Measurements from ENCODE around the gene DSCAM.

Gene DSCAM

GRCh38 chr21:40425981-40426380, 421.0 kb downstream of the DSCAM start:
- DNase-seq = no peak

- DNase-seq = no peak
These were observed 423.9 kb downstream of the DSCAM start for GRCh38 chr21:40422896-40423635.

GRCh38 chr21:40421121-40421520, 425.8 kb downstream of the DSCAM start:
- DNase-seq = no peak

GRCh38 chr21:40416572-40416971, 430.4 kb downstream of the DSCAM start:
- no peak for DNase-seq

GRCh38 chr21:40408561-40408960, 438.4 kb downstream of the DSCAM start:
- DNase-seq = no peak

- DNase-seq = peak; percentile 71
These were observed 442.6 kb downstream of the DSCAM start for GRCh38 chr21:40404396-40404800.

GRCh38 chr21:40402884-40403582, 443.9 kb downstream of the DSCAM start:
- DNase-seq = no peak

- no peak for DNase-seq
These were observed 451.2 kb downstream of the DSCAM start for GRCh38 chr21:40395732-40396131.

GRCh38 chr21:40393066-40393465, 453.9 kb downstream of the DSCAM start:
- DNase-seq = no peak

GRCh38 chr21:40388046-40388445, 458.9 kb downstream of the DSCAM start:
- DNase-seq = no peak

- no peak for DNase-seq
These were observed 459.8 kb downstream of the DSCAM start for GRCh38 chr21:40386981-40387747.

GRCh38 chr21:40386294-40386911, 460.6 kb downstream of the DSCAM start:
- no peak for DNase-seq

GRCh38 chr21:40385883-40386282, 461.1 kb downstream of the DSCAM start:
- DNase-seq = no peak

GRCh38 chr21:40383951-40384350, 463.0 kb downstream of the DSCAM start:
- no peak for DNase-seq

- no peak for DNase-seq
These were observed 465.8 kb downstream of the DSCAM start for GRCh38 chr21:40381111-40381510.

- no peak for DNase-seq
These were observed 466.8 kb downstream of the DSCAM start for GRCh38 chr21:40379881-40380810.

- DNase-seq = no peak
These were observed 469.8 kb downstream of the DSCAM start for GRCh38 chr21:40377135-40377534.

- DNase-seq = no peak
These were observed 473.2 kb downstream of the DSCAM start for GRCh38 chr21:40373761-40374160.

GRCh38 chr21:40372506-40372905, 474.5 kb downstream of the DSCAM start:
- DNase-seq = no peak

GRCh38 chr21:40371329-40371728, 475.6 kb downstream of the DSCAM start:
- DNase-seq = no peak

GRCh38 chr21:40356644-40357043, 490.3 kb downstream of the DSCAM start:
- DNase-seq = no peak

GRCh38 chr21:40355076-40355475, 491.9 kb downstream of the DSCAM start:
- DNase-seq = no peak
